Breast epithelium (tissue), 3 donors: ENCODE measurements around the gene SLC38A10.

Experiments used
- POLR2A ChIP-seq: fragments of 450-650 bp; IDR thresholded peaks from one replicate; pipeline ENCODE4 v1.6.1; 2016; ENCODE audit warnings: antibody characterized with exemption, mild to moderate bottlenecking, moderate library complexity
- TF ChIP-seq, protein P1 (sequence below), 3 donors: fragments of 450-650 bp; IDR thresholded peaks; one replicate each; pipeline ENCODE4 v1.5.1; 2016 to 2017; ENCODE audit warnings: antibody characterized with exemption in 3 of 3, mild to moderate bottlenecking in 3 of 3, moderate library complexity in 3 of 3

DNA sequence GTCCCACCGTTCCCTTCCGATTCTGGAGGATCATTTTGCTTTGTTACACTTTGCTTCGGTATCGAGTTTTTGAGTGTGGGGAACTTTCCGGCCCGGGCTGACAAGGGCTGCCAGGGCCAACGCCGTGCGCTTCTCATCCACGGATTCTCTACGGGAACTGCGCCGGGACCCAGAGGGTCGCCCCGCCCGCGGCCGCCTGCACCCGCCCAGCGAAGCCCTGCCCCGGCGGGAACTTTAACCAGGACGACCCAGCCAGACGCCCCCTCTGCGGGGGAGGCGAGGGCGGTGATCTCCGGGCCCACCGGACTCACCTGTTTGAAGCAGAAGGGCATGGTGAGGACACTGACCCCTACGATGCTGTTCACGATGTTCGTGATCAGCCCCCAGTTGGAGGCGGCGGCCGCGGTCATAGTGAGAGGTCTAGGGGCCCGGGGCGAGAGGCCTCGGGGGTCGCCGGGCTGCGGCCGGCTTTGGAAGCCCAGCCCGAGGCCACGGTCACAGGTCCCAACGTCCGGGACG is 536 bp downstream of the SLC38A10 start:
- TF ChIP-seq, protein P1, sequence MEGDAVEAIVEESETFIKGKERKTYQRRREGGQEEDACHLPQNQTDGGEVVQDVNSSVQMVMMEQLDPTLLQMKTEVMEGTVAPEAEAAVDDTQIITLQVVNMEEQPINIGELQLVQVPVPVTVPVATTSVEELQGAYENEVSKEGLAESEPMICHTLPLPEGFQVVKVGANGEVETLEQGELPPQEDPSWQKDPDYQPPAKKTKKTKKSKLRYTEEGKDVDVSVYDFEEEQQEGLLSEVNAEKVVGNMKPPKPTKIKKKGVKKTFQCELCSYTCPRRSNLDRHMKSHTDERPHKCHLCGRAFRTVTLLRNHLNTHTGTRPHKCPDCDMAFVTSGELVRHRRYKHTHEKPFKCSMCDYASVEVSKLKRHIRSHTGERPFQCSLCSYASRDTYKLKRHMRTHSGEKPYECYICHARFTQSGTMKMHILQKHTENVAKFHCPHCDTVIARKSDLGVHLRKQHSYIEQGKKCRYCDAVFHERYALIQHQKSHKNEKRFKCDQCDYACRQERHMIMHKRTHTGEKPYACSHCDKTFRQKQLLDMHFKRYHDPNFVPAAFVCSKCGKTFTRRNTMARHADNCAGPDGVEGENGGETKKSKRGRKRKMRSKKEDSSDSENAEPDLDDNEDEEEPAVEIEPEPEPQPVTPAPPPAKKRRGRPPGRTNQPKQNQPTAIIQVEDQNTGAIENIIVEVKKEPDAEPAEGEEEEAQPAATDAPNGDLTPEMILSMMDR (IDR thresholded peaks at IDR 0.05), result no peak
- TF ChIP-seq POLR2A, result no peak
